Liver (tissue), 9 donors: Measurements from ENCODE around the gene DIP2B. TPM values are rescaled to one million over a fixed set of nuclear protein-coding genes. Genes with fewer than 3 reads are reported as not detected.
A peak's percentile ranks its signal among the peaks of the same experiment; 100 is the strongest.

Experiments used
- DNase-seq: peaks from one replicate; pipeline ENCODE4 v3.0.0-alpha.2; 2017; ENCODE audit warnings: low spot score
- H3K27ac ChIP-seq, 2 donors: one replicate each; pipeline ENCODE4 v1.7.0; 2013; ENCODE audit warnings: inconsistent platforms in 2 of 2, low read length in 2 of 2, control low read depth in 1 of 2, low read depth in 1 of 2, mild to moderate bottlenecking in 1 of 2
- H3K27me3 ChIP-seq, 4 donors: one replicate each; pipeline versions ENCODE4 v1.6.1 to v1.7.0; 2013; ENCODE audit warnings: low read length in 3 of 4, inconsistent platforms in 1 of 4, mild to moderate bottlenecking in 1 of 4, moderate library complexity in 1 of 4; ENCODE audit not compliant: control insufficient read depth in 4 of 4, insufficient read depth in 4 of 4
- H3K36me3 ChIP-seq, 4 donors: one replicate each; pipeline versions ENCODE4 v1.6.1 to v1.7.0; 2013; ENCODE audit warnings: low read length in 3 of 4, mild to moderate bottlenecking in 3 of 4, low read depth in 1 of 4, moderate library complexity in 1 of 4; ENCODE audit not compliant: control insufficient read depth in 4 of 4, insufficient read depth in 3 of 4
- H3K4me1 ChIP-seq, 4 donors: one replicate each; pipeline versions ENCODE4 v1.6.1 to v1.7.0; 2013; ENCODE audit warnings: low read length in 3 of 4, mild to moderate bottlenecking in 3 of 4, moderate library complexity in 1 of 4; ENCODE audit not compliant: control insufficient read depth in 4 of 4, insufficient read depth in 4 of 4
- H3K4me3 ChIP-seq, 3 donors: one replicate each; pipeline versions ENCODE4 v1.6.1 to v1.7.0; 2013; ENCODE audit warnings: low read length in 3 of 3, control low read depth in 1 of 3, low read depth in 1 of 3, mild to moderate bottlenecking in 1 of 3
- H3K9ac ChIP-seq, 2 donors: one replicate each; pipeline ENCODE4 v1.7.0; 2013; ENCODE audit warnings: low read length in 2 of 2, mild to moderate bottlenecking in 2 of 2, moderate library complexity in 2 of 2, control low read depth in 1 of 2, low read depth in 1 of 2
- H3K9me3 ChIP-seq, 4 donors: one replicate each; pipeline versions ENCODE4 v1.6.1 to v1.7.0; 2013; ENCODE audit warnings: low read length in 3 of 4; ENCODE audit not compliant: control insufficient read depth in 4 of 4
- EGR1 ChIP-seq, 2 donors: IDR thresholded peaks; 2 replicates each; pipeline ENCODE4 v1.6.1; 2016 to 2018; ENCODE audit warnings: antibody characterized with exemption in 2 of 2, low read depth in 2 of 2
- FOXA1 ChIP-seq: IDR thresholded peaks from 2 replicates; pipeline ENCODE4 v1.6.1; 2016; ENCODE audit warnings: antibody characterized with exemption
- FOXA2 ChIP-seq: IDR thresholded peaks from 2 replicates; pipeline ENCODE4 v1.6.1; 2016; ENCODE audit warnings: antibody characterized with exemption
- HNF4A ChIP-seq, 2 donors: conservative IDR thresholded peaks; 2 replicates each; pipeline ENCODE4 v1.6.1; 2016; ENCODE audit warnings: antibody characterized with exemption in 2 of 2, mild to moderate bottlenecking in 2 of 2
- HNF4G ChIP-seq: IDR thresholded peaks from 2 replicates; pipeline ENCODE4 v1.6.1; 2016; ENCODE audit warnings: antibody characterized with exemption
- JUND ChIP-seq, 2 donors: IDR thresholded peaks; 2 replicates each; pipeline ENCODE4 v1.6.1; 2016; ENCODE audit warnings: antibody characterized with exemption in 2 of 2
- NR2F2 ChIP-seq: IDR thresholded peaks from 2 replicates; pipeline ENCODE4 v1.6.1; 2016; ENCODE audit warnings: antibody characterized with exemption
- REST ChIP-seq: IDR thresholded peaks from 2 replicates; pipeline ENCODE4 v1.6.1; 2016; ENCODE audit warnings: antibody characterized with exemption, mild to moderate bottlenecking
- RXRA ChIP-seq, 2 donors: IDR thresholded peaks; 2 replicates each; pipeline ENCODE4 v1.6.1; 2017 to 2018; ENCODE audit warnings: antibody characterized with exemption in 2 of 2, mild to moderate bottlenecking in 1 of 2
- SP1 ChIP-seq: IDR thresholded peaks from 2 replicates; pipeline ENCODE4 v1.6.1; 2018; ENCODE audit warnings: antibody characterized with exemption, mild to moderate bottlenecking
- TAF1 ChIP-seq: conservative IDR thresholded peaks from 2 replicates; pipeline ENCODE4 v1.6.1; 2016; ENCODE audit warnings: antibody characterized with exemption, mild to moderate bottlenecking
- YY1 ChIP-seq: IDR thresholded peaks from 2 replicates; pipeline ENCODE4 v1.6.1; 2016; ENCODE audit warnings: antibody characterized with exemption, mild to moderate bottlenecking
- ZBTB33 ChIP-seq: IDR thresholded peaks from 2 replicates; pipeline ENCODE4 v1.6.1; 2016; ENCODE audit warnings: antibody characterized with exemption
- WGBS: extraction: QIAGEN DNeasy Blood & Tissue Kit; methylation state at CpG from one replicate; pipeline ENCODE4 v1.1.7; 2013; 5-methylcytosine and 5-hydroxymethylcytosine counted together
- polyA plus RNA-seq, 2 donors: library from polyadenylated mRNA; stranded (reverse) in 1 of 2; unstranded in 1 of 2; fragments of 200-250 nt in 1 of 2; fragments of >200 nt in 1 of 2; fragmentation: Nextera tagmentation in 1 of 2; extraction: Ambion mirVana in 1 of 2; gene quantifications; one replicate each; pipeline versions ENCODE4 v1.2.1 to v1.2.3, GENCODE V29; 2013 to 2015
- total RNA-seq, 2 donors: library from RNA; depleted of rRNA; stranded (reverse); fragments of >200 nt; gene quantifications; one replicate each; pipeline ENCODE4 v1.2.3, GENCODE V29; 2014
- TF ChIP-seq, protein P1 (sequence below): fragments of 150-350 bp; IDR thresholded peaks from 2 replicates; pipeline ENCODE4 v1.5.1; 2017; ENCODE audit warnings: improper control_type of control experiment, low read depth, low read length; ENCODE audit not compliant: missing input control
- TF ChIP-seq, protein P2 (sequence below): IDR thresholded peaks from 2 replicates; pipeline ENCODE4 v1.6.1; 2016; ENCODE audit warnings: antibody characterized with exemption
- donor health status: healthy.
- donor health status: healthy.
- donor health status: healthy.
- donor health status: healthy.
- donor health status: healthy.

The DIP2B gene
- total and polyA plus RNA-seq, 4 donors, result 4.8 to 30.7 (median 13.8) TPM

- DNase-seq, result no peak
- no peaks in the 10 kb centered on the region for H3K36me3 ChIP-seq
- no peaks in the 10 kb centered on the region for H3K27me3 ChIP-seq
- H3K9me3 ChIP-seq, result no peaks in the 10 kb centered on the region
- no peak for TF ChIP-seq REST
- TF ChIP-seq, protein P1, sequence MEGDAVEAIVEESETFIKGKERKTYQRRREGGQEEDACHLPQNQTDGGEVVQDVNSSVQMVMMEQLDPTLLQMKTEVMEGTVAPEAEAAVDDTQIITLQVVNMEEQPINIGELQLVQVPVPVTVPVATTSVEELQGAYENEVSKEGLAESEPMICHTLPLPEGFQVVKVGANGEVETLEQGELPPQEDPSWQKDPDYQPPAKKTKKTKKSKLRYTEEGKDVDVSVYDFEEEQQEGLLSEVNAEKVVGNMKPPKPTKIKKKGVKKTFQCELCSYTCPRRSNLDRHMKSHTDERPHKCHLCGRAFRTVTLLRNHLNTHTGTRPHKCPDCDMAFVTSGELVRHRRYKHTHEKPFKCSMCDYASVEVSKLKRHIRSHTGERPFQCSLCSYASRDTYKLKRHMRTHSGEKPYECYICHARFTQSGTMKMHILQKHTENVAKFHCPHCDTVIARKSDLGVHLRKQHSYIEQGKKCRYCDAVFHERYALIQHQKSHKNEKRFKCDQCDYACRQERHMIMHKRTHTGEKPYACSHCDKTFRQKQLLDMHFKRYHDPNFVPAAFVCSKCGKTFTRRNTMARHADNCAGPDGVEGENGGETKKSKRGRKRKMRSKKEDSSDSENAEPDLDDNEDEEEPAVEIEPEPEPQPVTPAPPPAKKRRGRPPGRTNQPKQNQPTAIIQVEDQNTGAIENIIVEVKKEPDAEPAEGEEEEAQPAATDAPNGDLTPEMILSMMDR, result no peak
- no peak for TF ChIP-seq RXRA (IDR thresholded peaks at IDR 0.05)
- no peak for TF ChIP-seq FOXA1
- TF ChIP-seq HNF4A (conservative IDR thresholded peaks at IDR 0.05), result no peak
- no peak for TF ChIP-seq HNF4G
- no peak for TF ChIP-seq JUND (IDR thresholded peaks at IDR 0.05)
- no peak for TF ChIP-seq TAF1
- TF ChIP-seq, protein P2, sequence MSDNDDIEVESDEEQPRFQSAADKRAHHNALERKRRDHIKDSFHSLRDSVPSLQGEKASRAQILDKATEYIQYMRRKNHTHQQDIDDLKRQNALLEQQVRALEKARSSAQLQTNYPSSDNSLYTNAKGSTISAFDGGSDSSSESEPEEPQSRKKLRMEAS, result no peak
- no peak for TF ChIP-seq NR2F2
- no peak for TF ChIP-seq SP1
- no peak for TF ChIP-seq ZBTB33
- TF ChIP-seq FOXA2, result no peak
- TF ChIP-seq EGR1 (IDR thresholded peaks at IDR 0.05; ENCODE audit: low read depth in 2 of 2), result no peak
- H3K4me3 ChIP-seq, result no peak overlapping the region
- WGBS, result 97% methylated on average over 2 of the region's 2 CpGs
- H3K9ac ChIP-seq, result no peak overlapping the region
- H3K27ac ChIP-seq, result peak overlapping the region; percentile 19 to 85
- peaks cover 6 to 75% (median 36%) of the 10 kb centered on the region in 4 donors for H3K4me1 ChIP-seq
These were observed 25.7 kb downstream of the DIP2B start for GRCh38 chr12:50530532-50530931.

DNA sequence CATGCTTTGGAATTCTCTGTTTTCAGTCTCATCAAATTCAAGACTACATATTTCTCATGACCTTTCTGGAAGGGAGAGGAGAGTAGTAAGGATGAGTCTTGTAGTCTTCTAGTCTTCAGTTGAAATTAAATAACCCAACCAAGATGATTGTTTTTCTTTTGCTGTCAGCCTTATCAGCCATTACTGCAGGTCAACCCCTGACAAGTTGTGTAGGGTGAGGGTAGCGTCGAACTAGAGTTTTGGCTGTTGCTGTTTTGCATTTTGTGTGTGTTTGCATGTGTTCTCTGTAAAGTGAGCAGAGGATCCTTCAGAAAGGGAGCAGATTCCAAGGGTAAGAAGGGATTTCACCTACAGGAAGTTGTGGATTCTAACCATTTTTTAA, 28.4 kb downstream of the DIP2B start:
- DNase-seq, result no peak
- no peaks in the 10 kb centered on the region for H3K9me3 ChIP-seq
- no peak for TF ChIP-seq HNF4G
- no peak for TF ChIP-seq EGR1 (IDR thresholded peaks at IDR 0.05; ENCODE audit: low read depth in 2 of 2)
- TF ChIP-seq YY1, result no peak
- no peak for TF ChIP-seq JUND (IDR thresholded peaks at IDR 0.05)
- no peak for TF ChIP-seq RXRA (IDR thresholded peaks at IDR 0.05)
- 75% methylated on average over 2 of the region's 2 CpGs for WGBS
- H3K36me3 ChIP-seq, result no peaks in the 10 kb centered on the region
- H3K9ac ChIP-seq, result peak overlapping the region in 1 of 2 donors; percentile 74
- H3K27ac ChIP-seq, result peak overlapping the region; percentile 85 to 99
- no peak overlapping the region for H3K4me3 ChIP-seq
- H3K4me1 ChIP-seq, result peaks cover 6 to 62% (median 26%) of the 10 kb centered on the region in 4 donors
- H3K27me3 ChIP-seq, result no peaks in the 10 kb centered on the region
